HepG2 (cell line): ENCODE measurements around the gene PPP6R2. TPM values are rescaled to one million over a fixed set of nuclear protein-coding genes. Genes with fewer than 3 reads are reported as not detected.

Experiments used
- ATAC-seq: fragments of 200-7000 bp; cut with Tn5 transposase; 3 replicates; pipeline ENCODE4 v1.9.1; 2020; ENCODE audit warnings: mild to moderate bottlenecking, moderate library complexity
- BruUV-seq: library from RNA; stranded (reverse); fragments of 400-500 nt; replicated peaks from 2 replicates; lab custom pipeline; 2021; lab: Mats Ljungman, UMichigan
- CTCF ChIA-PET: fragments of 300-600 bp; formaldehyde crosslinking; extraction: SDS; loops from one replicate; lab custom pipeline; 2021; ENCODE audit warnings: low total read pairs, inconsistent platforms, low intra/inter-chr PET ratio; lab: Yijun Ruan, JAX
- POLR2A ChIA-PET: fragments of 350-600 bp; sonication (Branson Sonifier 250); formaldehyde crosslinking; loops from one replicate; lab custom pipeline; 2020; ENCODE audit warnings: antibody characterized with exemption, inconsistent platforms; lab: Yijun Ruan, JAX
- DNase-seq: peaks from one replicate; pipeline ENCODE4 v3.0.0-alpha.2; 2015; ENCODE audit warnings: low spot score
- FAIRE-seq: peaks from 3 replicates; lab custom pipeline; 2011; peaks lifted over from hg19 to GRCh38; lab: Jason Lieb, UNC
- H2AFZ ChIP-seq: one replicate; pipeline ENCODE4 v1.6.1; 2011; ENCODE audit warnings: low read length, inconsistent platforms
- H3K27ac ChIP-seq: fragments of 300-600 bp; 3 replicates; pipeline ENCODE4 v1.8.0; 2011; ENCODE audit warnings: mixed run types, mild to moderate bottlenecking, mixed read lengths, low read length, inconsistent platforms; ENCODE audit not compliant: insufficient read depth; ENCODE audit errors: extremely low read length
- H3K27me3 ChIP-seq, 2 experiments: fragments of 200-600 bp in 1 of 2; 2 replicates in 1 of 2; 3 replicates in 1 of 2; pipeline versions ENCODE4 v1.6.0 to v1.8.0; 2011; ENCODE audit warnings: low read length in 2 of 2, mild to moderate bottlenecking in 2 of 2, moderate library complexity in 2 of 2, inconsistent platforms in 1 of 2; ENCODE audit not compliant: insufficient read depth in 2 of 2, control insufficient read depth in 1 of 2
- H3K36me3 ChIP-seq, 2 experiments: fragments of 200-600 bp in 1 of 2; replicated peaks in 1 of 2; 2 replicates in 1 of 2; 3 replicates in 1 of 2; pipeline versions ENCODE4 v1.5.1 to v1.8.0; 2011; ENCODE audit warnings: low read length in 2 of 2, inconsistent platforms in 1 of 2; ENCODE audit not compliant: insufficient read depth in 2 of 2, control insufficient read depth in 1 of 2
- H3K4me1 ChIP-seq: 2 replicates; pipeline ENCODE4 v1.5.1; 2012; ENCODE audit warnings: low read length, inconsistent platforms; ENCODE audit not compliant: insufficient read depth
- H3K4me2 ChIP-seq: 2 replicates; pipeline ENCODE4 v1.6.0; 2011; ENCODE audit warnings: low read depth, low read length, inconsistent platforms
- H3K4me3 ChIP-seq, 3 experiments: fragments of 200-600 bp in 1 of 3; sonication (generic), shearing (Covaris generic) in 1 of 3; replicated peaks in 1 of 3; 2 replicates each; pipeline ENCODE4 v1.5.1; 2011 to 2016; ENCODE audit warnings: low read length in 3 of 3, inconsistent platforms in 2 of 3, low read depth in 2 of 3, mild to moderate bottlenecking in 2 of 3, control low read depth in 1 of 3, mixed read lengths in 1 of 3; ENCODE audit not compliant: insufficient read depth in 1 of 3
- H3K79me2 ChIP-seq: one replicate; pipeline ENCODE4 v1.6.1; 2011; ENCODE audit warnings: low read length, inconsistent platforms; ENCODE audit not compliant: insufficient read depth
- H3K9ac ChIP-seq: 2 replicates; pipeline ENCODE4 v1.6.0; 2011; ENCODE audit warnings: mild to moderate bottlenecking, low read depth, low read length, inconsistent platforms; ENCODE audit not compliant: insufficient read depth
- H3K9me3 ChIP-seq: 2 replicates; pipeline ENCODE4 v1.5.1; 2012; ENCODE audit warnings: mild to moderate bottlenecking, low read length
- H4K20me1 ChIP-seq: 2 replicates; pipeline ENCODE4 v1.6.0; 2011; ENCODE audit warnings: inconsistent platforms, mild to moderate bottlenecking, low read length, moderate library complexity; ENCODE audit not compliant: insufficient read depth
- GTF2F1 ChIP-seq: fragments of 150-350 bp; IDR thresholded peaks from 2 replicates; pipeline ENCODE4 v1.6.1; 2014; ENCODE audit warnings: low read length
- POGZ ChIP-seq: sonication (generic); formaldehyde crosslinking; IDR thresholded peaks from 2 replicates; pipeline ENCODE4 v1.4.0; 2020; ENCODE audit warnings: mild to moderate bottlenecking, missing genetic modification reagents
- REL ChIP-seq: sonication (generic); formaldehyde crosslinking; conservative IDR thresholded peaks from 2 replicates; pipeline ENCODE4 v1.8.0; 2022; ENCODE audit warnings: mild to moderate bottlenecking, missing genetic modification reagents, moderate library complexity
- THAP11 ChIP-seq: IDR thresholded peaks from 2 replicates; pipeline ENCODE4 v1.6.1; 2016; ENCODE audit warnings: missing biosample characterization, missing genetic modification reagents
- ZNF766 ChIP-seq: sonication (generic); formaldehyde crosslinking; IDR thresholded peaks from 2 replicates; pipeline ENCODE4 v1.5.0; 2020; ENCODE audit warnings: missing genetic modification reagents, borderline replicate concordance
- WGBS: methylation state at CpG from one replicate; pipeline ENCODE4 v1.1.6; 2017; ENCODE audit warnings: low lambda C conversion rate; 5-methylcytosine and 5-hydroxymethylcytosine counted together
- in situ Hi-C: cut with HindIII; loops from 2 replicates; pipeline ENCODE4 v1.10.0; 2017; ENCODE audit warnings: low pct_unique_long_range_greater_than_20kb; ENCODE audit not compliant: extremely low pct_ligation_motif_present
- intact Hi-C: fragments of 100-400 bp; cut with micrococcal nuclease; formaldehyde crosslinking; loops from one replicate; pipeline ENCODE4 v1.10.0; 2022; ENCODE audit not compliant: unreplicated experiment
- polyA plus RNA-seq, 8 experiments: library from polyadenylated mRNA; depleted of rRNA in 3 of 8; stranded (reverse) in 7 of 8; unstranded in 1 of 8; fragments of >200 nt; fragmentation: Illumina TruSeq in 4 of 8; extraction: Trizol in 4 of 8; gene quantifications; 2 replicates each; pipeline versions ENCODE4 v1.2.1 to v1.2.3, GENCODE V29; 2011 to 2016; ENCODE audit warnings: low read depth in 4 of 8, missing spikeins in 1 of 8, mixed read lengths in 1 of 8; ENCODE audit not compliant: insufficient read depth in 1 of 8
- total RNA-seq, 5 experiments: library from RNA; depleted of rRNA; stranded (reverse); fragments of >200 nt; fragmentation: Illumina TruSeq; extraction: Trizol; gene quantifications; 2 replicates each; pipeline ENCODE4 v1.2.3, GENCODE V29; 2016; ENCODE audit warnings: low read depth in 1 of 5
- TF ChIP-seq, protein P1 (sequence below): sonication (generic); formaldehyde crosslinking; IDR thresholded peaks from 2 replicates; pipeline ENCODE4 v1.5.1; 2020; ENCODE audit warnings: mild to moderate bottlenecking, moderate library complexity, missing genetic modification reagents
- TF ChIP-seq, protein P2 (sequence below): sonication (generic); formaldehyde crosslinking; IDR thresholded peaks from 2 replicates; pipeline ENCODE4 v1.5.0; 2020; ENCODE audit warnings: missing genetic modification reagents, mild to moderate bottlenecking, borderline replicate concordance
- TF ChIP-seq, protein P3 (sequence below): sonication (generic); formaldehyde crosslinking; IDR thresholded peaks from 2 replicates; pipeline ENCODE4 v1.5.1; 2020; ENCODE audit warnings: missing genetic modification reagents, mild to moderate bottlenecking, borderline replicate concordance

Gene PPP6R2
- total and polyA plus RNA-seq, 2 of the 13 experiments (the other 11 are each of a cell fraction or from before 2014, with no cell fraction given) = 55.0 to 102 TPM

DNA sequence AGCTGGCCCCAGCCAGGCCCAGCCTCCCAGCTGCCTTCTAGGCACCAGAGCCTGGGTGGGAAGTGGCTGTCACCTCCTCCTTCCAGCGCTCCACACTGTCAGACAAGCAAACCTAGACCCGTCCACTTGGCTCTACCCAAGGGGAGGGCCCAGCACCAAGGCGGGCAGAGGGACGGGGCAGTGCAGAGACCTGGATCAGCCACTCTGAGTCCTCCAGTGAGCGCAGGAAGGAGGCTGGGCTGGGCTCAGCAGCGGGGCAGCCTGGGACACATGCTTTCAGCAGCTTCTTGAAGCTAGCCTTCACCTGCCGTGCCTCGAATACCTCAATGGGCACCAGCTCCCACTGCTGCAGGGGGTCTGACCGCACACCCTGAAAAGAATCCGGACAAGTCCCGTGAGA, 112.9 kb downstream of the PPP6R2 start:
- Histone ChIP-seq H3K4me2 (no peak overlapping the region), H3K4me1 (no peaks in the 10 kb centered on the region)
- no peak for TF ChIP-seq ZNF766 (CRISPR knock-in tag)
- TF ChIP-seq THAP11 (CRISPR knock-in tag) = no peak
- no peak for TF ChIP-seq GTF2F1
- TF ChIP-seq, protein P1, sequence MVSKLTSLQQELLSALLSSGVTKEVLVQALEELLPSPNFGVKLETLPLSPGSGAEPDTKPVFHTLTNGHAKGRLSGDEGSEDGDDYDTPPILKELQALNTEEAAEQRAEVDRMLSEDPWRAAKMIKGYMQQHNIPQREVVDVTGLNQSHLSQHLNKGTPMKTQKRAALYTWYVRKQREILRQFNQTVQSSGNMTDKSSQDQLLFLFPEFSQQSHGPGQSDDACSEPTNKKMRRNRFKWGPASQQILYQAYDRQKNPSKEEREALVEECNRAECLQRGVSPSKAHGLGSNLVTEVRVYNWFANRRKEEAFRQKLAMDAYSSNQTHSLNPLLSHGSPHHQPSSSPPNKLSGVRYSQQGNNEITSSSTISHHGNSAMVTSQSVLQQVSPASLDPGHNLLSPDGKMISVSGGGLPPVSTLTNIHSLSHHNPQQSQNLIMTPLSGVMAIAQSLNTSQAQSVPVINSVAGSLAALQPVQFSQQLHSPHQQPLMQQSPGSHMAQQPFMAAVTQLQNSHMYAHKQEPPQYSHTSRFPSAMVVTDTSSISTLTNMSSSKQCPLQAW (CRISPR knock-in tag) = no peak
- TF ChIP-seq, protein P2, sequence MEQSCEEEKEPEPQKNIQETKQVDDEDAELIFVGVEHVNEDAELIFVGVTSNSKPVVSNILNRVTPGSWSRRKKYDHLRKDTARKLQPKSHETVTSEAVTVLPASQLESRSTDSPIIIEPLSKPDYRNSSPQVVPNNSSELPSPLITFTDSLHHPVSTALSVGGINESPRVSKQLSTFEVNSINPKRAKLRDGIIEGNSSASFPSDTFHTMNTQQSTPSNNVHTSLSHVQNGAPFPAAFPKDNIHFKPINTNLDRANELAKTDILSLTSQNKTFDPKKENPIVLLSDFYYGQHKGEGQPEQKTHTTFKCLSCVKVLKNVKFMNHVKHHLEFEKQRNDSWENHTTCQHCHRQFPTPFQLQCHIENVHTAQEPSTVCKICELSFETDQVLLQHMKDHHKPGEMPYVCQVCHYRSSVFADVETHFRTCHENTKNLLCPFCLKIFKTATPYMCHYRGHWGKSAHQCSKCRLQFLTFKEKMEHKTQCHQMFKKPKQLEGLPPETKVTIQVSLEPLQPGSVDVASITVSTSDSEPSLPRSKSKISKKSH (CRISPR knock-in tag) = 0 out of 2 replicates have a peak, but pooled peaks have one; percentile 5
- TF ChIP-seq REL (CRISPR knock-in tag) = no peak
- TF ChIP-seq, protein P3, sequence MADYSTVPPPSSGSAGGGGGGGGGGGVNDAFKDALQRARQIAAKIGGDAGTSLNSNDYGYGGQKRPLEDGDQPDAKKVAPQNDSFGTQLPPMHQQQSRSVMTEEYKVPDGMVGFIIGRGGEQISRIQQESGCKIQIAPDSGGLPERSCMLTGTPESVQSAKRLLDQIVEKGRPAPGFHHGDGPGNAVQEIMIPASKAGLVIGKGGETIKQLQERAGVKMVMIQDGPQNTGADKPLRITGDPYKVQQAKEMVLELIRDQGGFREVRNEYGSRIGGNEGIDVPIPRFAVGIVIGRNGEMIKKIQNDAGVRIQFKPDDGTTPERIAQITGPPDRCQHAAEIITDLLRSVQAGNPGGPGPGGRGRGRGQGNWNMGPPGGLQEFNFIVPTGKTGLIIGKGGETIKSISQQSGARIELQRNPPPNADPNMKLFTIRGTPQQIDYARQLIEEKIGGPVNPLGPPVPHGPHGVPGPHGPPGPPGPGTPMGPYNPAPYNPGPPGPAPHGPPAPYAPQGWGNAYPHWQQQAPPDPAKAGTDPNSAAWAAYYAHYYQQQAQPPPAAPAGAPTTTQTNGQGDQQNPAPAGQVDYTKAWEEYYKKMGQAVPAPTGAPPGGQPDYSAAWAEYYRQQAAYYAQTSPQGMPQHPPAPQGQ (CRISPR knock-in tag) = no peak
- no peak for TF ChIP-seq POGZ
- TF ChIP-seq, all 625 proteins: peak for 1
- no peak overlapping the region for H3K9ac ChIP-seq
- no peak for ATAC-seq
- no peaks in the 10 kb centered on the region for H3K27me3 ChIP-seq
- no peaks in the 10 kb centered on the region for H3K79me2 ChIP-seq
- BruUV-seq = no TSS peak
- CTCF ChIA-PET = no interaction called here
- in situ Hi-C loops = no loop called here
- H3K36me3 ChIP-seq = peaks cover 25 to 52% of the 10 kb centered on the region in 2 experiments; a peak in 4 of 5 replicates
- POLR2A ChIA-PET = no interaction called here
- no peak for DNase-seq
- WGBS = 100% methylated on average over 7 of the region's 11 CpGs
- H4K20me1 ChIP-seq = no peaks in the 10 kb centered on the region
- no peak for FAIRE-seq
- H3K9me3 ChIP-seq = no peaks in the 10 kb centered on the region
- intact Hi-C loops = no loop called here
- H3K4me3 ChIP-seq = no peak overlapping the region
- H3K27ac ChIP-seq = no peak overlapping the region
- no peak overlapping the region for H2AFZ ChIP-seq
